Measurements from ENCODE around the gene CECR2.

DNA sequence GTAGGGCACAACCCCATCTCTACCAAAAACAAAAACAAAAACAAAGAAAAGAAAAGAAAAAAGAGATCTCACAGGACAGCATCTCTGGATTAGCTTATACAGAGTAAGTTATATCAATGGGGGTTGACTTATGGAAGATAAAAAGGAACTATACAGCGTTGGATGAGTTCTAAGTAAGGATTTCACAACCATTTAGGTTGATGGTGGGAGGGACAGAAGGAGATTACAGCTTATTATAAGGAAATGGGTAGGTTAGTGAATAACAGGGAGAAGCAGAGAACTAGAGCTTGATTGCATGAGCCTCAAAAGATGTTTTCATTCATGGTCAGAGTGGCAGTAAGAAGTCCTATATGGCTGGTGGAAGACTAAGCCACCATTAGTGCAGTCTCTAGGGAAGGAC lies 60.3 kb downstream of the CECR2 start:
- TF ChIP-seq, protein P1, sequence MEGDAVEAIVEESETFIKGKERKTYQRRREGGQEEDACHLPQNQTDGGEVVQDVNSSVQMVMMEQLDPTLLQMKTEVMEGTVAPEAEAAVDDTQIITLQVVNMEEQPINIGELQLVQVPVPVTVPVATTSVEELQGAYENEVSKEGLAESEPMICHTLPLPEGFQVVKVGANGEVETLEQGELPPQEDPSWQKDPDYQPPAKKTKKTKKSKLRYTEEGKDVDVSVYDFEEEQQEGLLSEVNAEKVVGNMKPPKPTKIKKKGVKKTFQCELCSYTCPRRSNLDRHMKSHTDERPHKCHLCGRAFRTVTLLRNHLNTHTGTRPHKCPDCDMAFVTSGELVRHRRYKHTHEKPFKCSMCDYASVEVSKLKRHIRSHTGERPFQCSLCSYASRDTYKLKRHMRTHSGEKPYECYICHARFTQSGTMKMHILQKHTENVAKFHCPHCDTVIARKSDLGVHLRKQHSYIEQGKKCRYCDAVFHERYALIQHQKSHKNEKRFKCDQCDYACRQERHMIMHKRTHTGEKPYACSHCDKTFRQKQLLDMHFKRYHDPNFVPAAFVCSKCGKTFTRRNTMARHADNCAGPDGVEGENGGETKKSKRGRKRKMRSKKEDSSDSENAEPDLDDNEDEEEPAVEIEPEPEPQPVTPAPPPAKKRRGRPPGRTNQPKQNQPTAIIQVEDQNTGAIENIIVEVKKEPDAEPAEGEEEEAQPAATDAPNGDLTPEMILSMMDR (IDR thresholded peaks at IDR 0.05) = no peak
- TF ChIP-seq POLR2A (IDR thresholded peaks at IDR 0.05) (no peak), POLR2AphosphoS5 (IDR thresholded peaks at IDR 0.05) (no peak)

All from breast epithelium (tissue), 3 donors.